GM19351 (cell line): ENCODE measurements around the gene UBTF.

ENCODE experiments used
- ATAC-seq: cut with Tn5 transposase; IDR thresholded peaks from one replicate; pipeline ENCODE4 v1.9.1; 2021; ENCODE audit warnings: mild to moderate bottlenecking, moderate library complexity; ENCODE audit not compliant: unreplicated experiment

Gene UBTF

DNA sequence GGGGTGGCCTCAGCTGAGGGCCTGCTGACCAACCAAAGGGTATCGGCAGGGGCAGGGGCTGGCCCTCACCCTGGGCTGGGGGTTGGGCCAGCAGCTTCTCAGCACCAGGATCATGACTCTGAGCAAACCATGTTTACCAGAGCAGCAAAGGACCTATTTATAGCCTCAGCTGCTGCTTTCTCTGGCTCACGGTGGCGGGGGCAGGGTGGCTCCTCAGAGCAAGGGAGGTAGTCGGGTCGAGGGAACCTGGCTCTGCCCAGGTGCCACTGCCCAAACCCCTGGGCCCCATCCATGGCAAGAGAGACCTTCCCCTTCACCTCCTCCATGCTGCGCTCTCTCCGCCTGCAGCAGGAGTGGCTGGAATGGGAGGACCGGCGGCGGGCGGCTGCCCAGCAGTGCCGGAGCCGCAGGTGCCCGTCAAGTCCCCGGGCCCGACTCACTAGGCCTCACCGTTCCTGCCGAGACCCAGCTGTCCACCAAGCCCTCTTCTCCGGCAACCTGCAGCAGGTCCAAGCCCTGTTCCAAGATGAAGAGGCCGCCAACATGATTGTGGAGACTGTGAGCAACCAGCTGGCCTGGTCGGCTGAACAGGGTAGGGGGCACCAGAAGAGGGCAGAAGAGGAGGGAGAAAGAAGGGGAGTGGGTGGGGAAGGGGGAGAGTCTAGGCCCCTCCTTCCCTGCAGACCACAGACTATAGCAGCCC lies 48.8 kb downstream of the UBTF start, which contains the start of gene ASB16:
ASB16 (plus strand) TSS at position 206 of the 703 bp plus-strand sequence; CDS start at position 292, 86 bp downstream.
- ATAC-seq, result no peak

DNA sequence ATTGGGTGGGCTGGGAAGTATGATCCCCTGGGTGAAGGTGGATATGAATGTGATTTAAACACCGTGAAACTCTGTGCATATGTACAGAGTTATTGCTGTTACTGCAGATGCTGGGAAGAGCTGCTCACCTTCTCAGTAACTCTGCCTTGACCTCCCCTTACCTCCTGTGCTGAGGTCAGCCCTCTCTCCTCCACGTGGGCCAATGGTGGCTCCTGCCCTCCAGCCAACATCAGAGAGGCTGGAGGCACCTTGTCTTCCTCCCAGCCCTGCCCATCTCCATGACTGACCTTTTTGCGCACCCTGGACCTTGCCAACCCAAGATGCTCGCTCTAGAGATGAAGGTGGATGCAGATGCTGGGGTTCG lies 49.4 kb downstream of the UBTF start:
- no peak for ATAC-seq

DNA sequence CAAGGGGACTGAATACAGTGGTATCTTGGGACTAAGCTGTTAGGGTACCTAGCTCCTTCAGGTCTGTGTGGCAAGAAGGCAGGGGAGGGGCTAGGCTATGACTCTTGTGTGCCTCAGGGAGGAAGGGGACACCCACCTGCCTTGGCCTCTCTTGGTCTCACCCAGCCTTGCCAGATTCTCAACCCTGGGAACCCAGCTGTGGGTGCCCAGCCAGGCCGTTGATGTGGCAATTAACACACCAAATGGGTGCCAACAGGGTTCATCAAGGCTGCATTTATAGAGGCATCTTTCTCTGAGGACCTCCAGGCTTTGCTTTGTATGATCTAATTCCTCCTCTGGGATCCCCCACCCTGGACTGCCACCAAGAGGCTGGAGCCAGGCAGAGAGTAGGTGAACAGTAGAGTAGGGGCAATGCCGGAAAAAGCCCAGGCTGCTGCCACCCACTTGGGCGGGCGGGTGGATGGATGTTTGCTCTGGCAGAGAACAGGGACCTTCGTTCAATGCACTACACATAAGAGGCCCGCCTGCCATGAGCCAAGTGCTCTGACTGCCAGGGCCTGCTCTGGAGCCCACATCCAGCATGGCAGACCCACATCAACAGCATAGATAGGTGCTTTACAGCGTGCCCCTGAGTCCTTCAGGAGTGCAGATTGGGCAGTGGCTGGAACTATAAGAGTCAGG lies 52.2 kb downstream of the UBTF start:
- ATAC-seq, result no peak

DNA sequence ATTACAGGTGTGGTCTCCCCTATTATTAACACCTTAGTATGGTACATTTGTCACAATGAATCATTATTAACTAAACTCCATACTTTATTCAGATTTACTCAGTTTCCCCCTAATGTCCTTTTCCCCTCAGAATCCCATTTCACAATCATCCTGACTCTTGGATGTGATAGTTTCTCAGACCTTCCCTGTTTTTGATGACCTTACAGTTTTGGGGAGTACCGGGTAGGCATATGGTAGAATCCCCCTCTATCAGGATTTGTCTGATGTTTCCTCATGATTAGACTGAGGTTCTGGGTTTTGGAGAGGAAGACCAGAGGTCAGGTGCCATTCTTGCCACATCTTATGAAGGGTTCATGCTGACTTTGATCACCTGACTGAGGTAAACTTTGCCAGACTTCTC lies 55.0 kb downstream of the UBTF start:
- no peak for ATAC-seq

DNA sequence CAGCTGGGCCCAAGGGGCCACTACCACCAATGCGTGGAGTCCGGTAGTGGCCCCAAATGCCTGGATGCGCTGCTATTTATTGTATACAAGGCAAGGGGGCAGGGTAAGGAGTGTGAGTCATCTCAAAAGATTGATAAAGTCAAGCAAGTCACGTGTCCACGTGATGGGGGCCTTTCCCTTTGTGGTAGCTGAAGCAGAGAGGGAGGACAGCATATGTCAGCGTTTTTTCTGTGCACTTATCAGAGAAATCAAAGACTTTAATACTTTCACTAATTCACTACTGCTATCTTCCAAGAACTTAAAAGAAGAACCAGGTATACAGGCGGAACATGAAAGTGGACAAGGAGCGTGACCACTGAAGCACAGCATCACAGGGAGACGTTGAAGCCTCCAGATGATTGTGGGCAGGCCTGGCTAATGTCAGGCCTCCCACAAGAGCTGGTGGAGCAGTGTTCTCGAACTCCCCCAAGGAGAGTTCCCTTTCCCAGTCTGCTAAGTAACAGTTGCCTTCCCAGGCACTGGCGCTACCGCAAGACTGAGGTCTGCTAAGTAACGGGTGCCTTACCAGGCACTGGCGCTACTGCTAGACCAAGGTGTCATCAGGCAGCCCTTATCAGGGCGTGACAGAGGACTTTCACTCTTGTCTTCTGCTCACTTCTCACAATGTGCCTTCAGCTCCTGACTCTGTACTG lies 59.8 kb downstream of the UBTF start:
- ATAC-seq, result no peak

DNA sequence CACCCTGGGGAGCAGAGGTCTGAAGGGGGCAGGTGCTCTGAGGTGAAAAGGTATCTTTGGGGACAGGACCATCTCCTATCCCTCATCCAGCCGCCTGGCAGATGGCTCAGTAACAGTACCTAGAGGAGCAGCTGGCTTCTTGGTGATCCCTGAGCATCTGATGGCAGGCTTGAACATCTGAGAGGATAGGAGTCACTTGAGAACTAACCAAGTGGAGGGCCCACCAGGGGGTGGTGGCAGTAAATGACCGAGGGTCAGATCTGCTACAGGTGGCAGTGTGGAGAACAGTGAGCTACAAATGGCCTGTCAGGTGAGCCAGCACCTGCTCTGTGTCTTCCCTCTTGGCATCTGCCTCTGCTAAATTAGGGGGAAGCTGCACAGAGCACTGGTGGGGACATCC lies 64.0 kb downstream of the UBTF start:
- no peak for ATAC-seq
